Myocyte (in vitro differentiated cells): Measurements from ENCODE around the gene DUOX1. TPM values are rescaled to one million over a fixed set of nuclear protein-coding genes. Genes with fewer than 3 reads are reported as not detected.
A peak's percentile ranks its signal among the peaks of the same experiment; 100 is the strongest.

Experiments
- DNase-seq: peaks from one replicate; pipeline ENCODE4 v3.0.0-alpha.2; 2012; ENCODE audit warnings: low read depth
- total RNA-seq: library from RNA; depleted of rRNA; stranded (reverse); fragments of >200 nt; gene quantifications from 2 replicates; pipeline ENCODE4 v1.2.3, GENCODE V29; 2014

The DUOX1 gene
- total RNA-seq, 1 donor from 2014 or later: not detected

- DNase-seq: no peak
Observed at GRCh38 chr15:45139770-45140169, 10.0 kb downstream of the DUOX1 start.

GRCh38 chr15:45140557-45141250, 10.9 kb downstream of the DUOX1 start:
- no peak for DNase-seq

GRCh38 chr15:45141386-45141785, 11.6 kb downstream of the DUOX1 start:
- DNase-seq: no peak

- no peak for DNase-seq
Observed at GRCh38 chr15:45143056-45143455, 13.3 kb downstream of the DUOX1 start.

- no peak for DNase-seq
Observed at GRCh38 chr15:45143946-45144345, 14.2 kb downstream of the DUOX1 start.

GRCh38 chr15:45144775-45145174, 15.0 kb downstream of the DUOX1 start:
- DNase-seq: no peak

- DNase-seq: no peak
Observed at GRCh38 chr15:45146405-45146804, 16.6 kb downstream of the DUOX1 start.

GRCh38 chr15:45147606-45148005, 17.8 kb downstream of the DUOX1 start:
- DNase-seq: no peak

- no peak for DNase-seq
Observed at GRCh38 chr15:45148076-45149059, 18.6 kb downstream of the DUOX1 start.

- DNase-seq: no peak
Observed at GRCh38 chr15:45149060-45149459, 19.3 kb downstream of the DUOX1 start.

GRCh38 chr15:45150481-45150880, 20.7 kb downstream of the DUOX1 start:
- DNase-seq: no peak

- no peak for DNase-seq
Observed at GRCh38 chr15:45150997-45151396, 21.2 kb downstream of the DUOX1 start.

- no peak for DNase-seq
Observed at GRCh38 chr15:45151998-45152828, 22.4 kb downstream of the DUOX1 start.

- DNase-seq: no peak
Observed at GRCh38 chr15:45155739-45156138, 25.9 kb downstream of the DUOX1 start.

- no peak for DNase-seq
Observed at GRCh38 chr15:45156744-45157455, 27.1 kb downstream of the DUOX1 start.

GRCh38 chr15:45157974-45158373, 28.2 kb downstream of the DUOX1 start:
- peak; percentile 85 for DNase-seq

GRCh38 chr15:45161666-45162065, 31.9 kb downstream of the DUOX1 start:
- DNase-seq: no peak

- DNase-seq: peak; percentile 92
Observed at GRCh38 chr15:45162771-45163507, 33.1 kb downstream of the DUOX1 start.

GRCh38 chr15:45163508-45163856, 33.7 kb downstream of the DUOX1 start:
- DNase-seq: no peak

GRCh38 chr15:45164914-45165313, 35.1 kb downstream of the DUOX1 start:
- DNase-seq: peak; percentile 27
